Transverse colon (tissue), 4 donors: ENCODE results near the gene RFTN1. TPM values are rescaled to one million over a fixed set of nuclear protein-coding genes. Genes with fewer than 3 reads are reported as not detected.

Source experiments
- DNase-seq: peaks from one replicate; pipeline ENCODE4 v3.0.0-alpha.2; 2019
- H3K27ac ChIP-seq, 4 donors: fragments of 200-600 bp; sonication (generic); 2 replicates each; pipeline ENCODE4 v1.5.1; 2016 to 2018; ENCODE audit warnings: inconsistent platforms in 4 of 4
- H3K27me3 ChIP-seq: fragments of 200-600 bp; sonication (generic); 2 replicates; pipeline ENCODE4 v1.5.1; 2017; ENCODE audit warnings: inconsistent platforms
- H3K36me3 ChIP-seq, 4 donors: fragments of 200-600 bp; sonication (generic); 2 replicates each; pipeline ENCODE4 v1.5.1; 2017 to 2019; ENCODE audit warnings: inconsistent platforms in 4 of 4
- H3K4me1 ChIP-seq, 4 donors: fragments of 200-600 bp; sonication (generic); 2 replicates each; pipeline ENCODE4 v1.5.1; 2017 to 2020; ENCODE audit warnings: inconsistent platforms in 4 of 4
- H3K4me3 ChIP-seq, 4 donors: fragments of 200-600 bp; sonication (generic); 1 replicate in 1 of 4; 2 replicates in 3 of 4; pipeline versions ENCODE4 v1.5.1 to v1.6.1; 2017 to 2019; ENCODE audit warnings: inconsistent platforms in 4 of 4
- H3K9me3 ChIP-seq, 2 donors: fragments of 200-600 bp; sonication (generic); 2 replicates each; pipeline ENCODE4 v1.5.1; 2017 to 2019; ENCODE audit warnings: inconsistent platforms in 2 of 2
- CTCF ChIP-seq, 5 experiments: fragments of 200-600 bp in 3 of 5; fragments of 450-650 bp in 2 of 5; sonication (generic) in 3 of 5; IDR thresholded peaks; 1 replicate in 2 of 5; 2 replicates in 3 of 5; pipeline ENCODE4 v1.5.1; 2016 to 2017; ENCODE audit warnings: antibody characterized with exemption in 5 of 5, inconsistent platforms in 3 of 5, mild to moderate bottlenecking in 2 of 5, moderate library complexity in 1 of 5
- EP300 ChIP-seq: sonication (generic); formaldehyde crosslinking; IDR thresholded peaks from one replicate; pipeline ENCODE4 v1.6.1; 2017; ENCODE audit warnings: antibody characterized with exemption, low read depth
- POLR2A ChIP-seq: fragments of 450-650 bp; IDR thresholded peaks from one replicate; pipeline ENCODE4 v1.6.1; 2016; ENCODE audit warnings: antibody characterized with exemption, mild to moderate bottlenecking, moderate library complexity
- POLR2AphosphoS5 ChIP-seq, 3 donors: sonication (generic); formaldehyde crosslinking; IDR thresholded peaks; one replicate each; pipeline ENCODE4 v1.6.1; 2016; ENCODE audit warnings: antibody characterized with exemption in 3 of 3
- WGBS, 2 donors: methylation state at CpG; one replicate each; pipeline ENCODE4 v1.1.5; 2018; ENCODE audit warnings: low coverage in 1 of 2; 5-methylcytosine and 5-hydroxymethylcytosine counted together
- in situ Hi-C, 4 donors: fragments of 200-750 bp; cut with MboI; loops; one replicate each; pipeline versions ENCODE4 v1.15.0 to v1.15.1; 2017; ENCODE audit warnings: low sequenced_read_pairs in 3 of 4, low pct_ligation_motif_present in 1 of 4, low pct_unique_long_range_greater_than_20kb in 1 of 4
- intact Hi-C: fragments of 100-400 bp; cut with DNase I; formaldehyde crosslinking; loops from one replicate; pipeline ENCODE4 v1.15.1; 2023; ENCODE audit warnings: low total_unique reads
- total RNA-seq, 4 donors: library from RNA; depleted of rRNA; stranded (reverse); fragments of >200 nt; gene quantifications; one replicate each; pipeline ENCODE4 v1.1.0, GENCODE V29; 2016

Gene RFTN1
- total RNA-seq, 4 donors from 2014 or later = 6.7 to 25.7 (median 15.7) TPM

GRCh38 chr3:16388850-16389441 is 124.6 kb downstream of the RFTN1 start:
- TF ChIP-seq EP300 (no peak), POLR2A (no peak), CTCF (IDR thresholded peaks at IDR 0.05) (no peak), POLR2AphosphoS5 (IDR thresholded peaks at IDR 0.05) (no peak)
- Histone ChIP-seq H3K4me1 (no peaks in the 10 kb centered on the region), H3K4me3 (no peak overlapping the region), H3K27me3 (no peaks in the 10 kb centered on the region), H3K36me3 (no peaks in the 10 kb centered on the region), H3K9me3 (no peaks in the 10 kb centered on the region), H3K27ac (peak overlapping the region; percentile 7 to 25 (median 9))
- DNase-seq = no peak
- intact Hi-C loops (no loop called here), in situ Hi-C loops (no loop called here)
- 52 to 82% methylated on average over 3 of the region's 3 CpGs for WGBS, 2 donors

- TF ChIP-seq POLR2AphosphoS5 (IDR thresholded peaks at IDR 0.05) (no peak), CTCF (IDR thresholded peaks at IDR 0.05) (no peak), EP300 (no peak), POLR2A (no peak)
- no peak for DNase-seq
- Histone ChIP-seq H3K27me3 (no peaks in the 10 kb centered on the region), H3K9me3 (no peaks in the 10 kb centered on the region), H3K36me3 (no peaks in the 10 kb centered on the region), H3K4me3 (no peak overlapping the region), H3K27ac (no peak overlapping the region), H3K4me1 (no peaks in the 10 kb centered on the region)
- in situ Hi-C loops = no loop called here
- intact Hi-C loops = no loop called here
- WGBS, 2 donors = 79 to 86% methylated on average over 3 to 4 of the region's 4 CpGs
These were observed 126.9 kb downstream of the RFTN1 start for GRCh38 chr3:16386561-16386960.

- H3K9me3 ChIP-seq = no peaks in the 10 kb centered on the region
- in situ Hi-C loops = no loop called here
- no peak overlapping the region for H3K4me3 ChIP-seq
- 61 to 67% methylated on average over 4 to 5 of the region's 5 CpGs for WGBS, 2 donors
- no peaks in the 10 kb centered on the region for H3K27me3 ChIP-seq
- intact Hi-C loops = no loop called here
- no peak for DNase-seq
- H3K36me3 ChIP-seq = no peaks in the 10 kb centered on the region
- no peak overlapping the region for H3K27ac ChIP-seq
- H3K4me1 ChIP-seq = no peaks in the 10 kb centered on the region
- TF ChIP-seq POLR2AphosphoS5 (IDR thresholded peaks at IDR 0.05) (no peak), EP300 (no peak), POLR2A (no peak), CTCF (IDR thresholded peaks at IDR 0.05) (no peak)
These were observed 128.3 kb downstream of the RFTN1 start for GRCh38 chr3:16385151-16385550.

- intact Hi-C loops = no loop called here
- Histone ChIP-seq H3K27ac (no peak overlapping the region), H3K9me3 (no peaks in the 10 kb centered on the region), H3K36me3 (no peaks in the 10 kb centered on the region), H3K27me3 (no peaks in the 10 kb centered on the region), H3K4me1 (no peaks in the 10 kb centered on the region), H3K4me3 (no peak overlapping the region)
- DNase-seq = no peak
- no peak for TF ChIP-seq POLR2AphosphoS5 (IDR thresholded peaks at IDR 0.05)
- no peak for TF ChIP-seq POLR2A
- TF ChIP-seq CTCF (IDR thresholded peaks at IDR 0.05) = no peak
- TF ChIP-seq EP300 = no peak
- in situ Hi-C loops = no loop called here
- WGBS, 2 donors = 100% methylated on average over 1 of the region's 1 CpG
These were observed 129.6 kb downstream of the RFTN1 start for GRCh38 chr3:16383864-16384263.
